Measurements from ENCODE around the gene MT1X. TPM values are rescaled to one million over a fixed set of nuclear protein-coding genes. Genes with fewer than 3 reads are reported as not detected.
"Not testable (repeated sequence)": the region's sequence is repeated elsewhere in the genome, so short reads cannot be mapped to it uniquely, and the experiment has no call there.

Gene MT1X
- polyA plus RNA-seq, 1 donor from 2014 or later, result 14.2 TPM

- Mint-ChIP-seq H3K27ac (no peak overlapping the region), H3K4me1 (peaks cover 7 to 10% (median 8%) of the 10 kb centered on the region in 3 donors), H3K9me3 (no peaks in the 10 kb centered on the region), H3K36me3 (no peaks in the 10 kb centered on the region), H3K4me3 (no peak overlapping the region), H3K27me3 (peaks cover 25% of the 10 kb centered on the region)
Observed at GRCh38 chr16:56645838-56646237, 36.4 kb upstream of the MT1X start.

GRCh38 chr16:56647641-56648431 lies 34.4 kb upstream of the MT1X start:
- Mint-ChIP-seq H3K4me3 (no peak overlapping the region), H3K27me3 (peaks cover 23% of the 10 kb centered on the region), H3K9me3 (no peaks in the 10 kb centered on the region), H3K27ac (peak overlapping the region in 1 of 3 donors; percentile 53), H3K4me1 (peaks cover 7 to 10% (median 9%) of the 10 kb centered on the region in 3 donors), H3K36me3 (no peaks in the 10 kb centered on the region)

- Mint-ChIP-seq H3K4me3 (no peak overlapping the region), H3K4me1 (peaks cover 4 to 11% (median 5%) of the 10 kb centered on the region in 3 donors), H3K36me3 (no peaks in the 10 kb centered on the region), H3K9me3 (no peaks in the 10 kb centered on the region), H3K27me3 (peaks cover 28% of the 10 kb centered on the region), H3K27ac (no peak overlapping the region)
Observed at GRCh38 chr16:56649271-56649670, 33.0 kb upstream of the MT1X start.

- H3K4me3 Mint-ChIP-seq, result no peak overlapping the region
- no peaks in the 10 kb centered on the region for H3K36me3 Mint-ChIP-seq
- no peaks in the 10 kb centered on the region for H3K9me3 Mint-ChIP-seq
- peaks cover 27% of the 10 kb centered on the region for H3K27me3 Mint-ChIP-seq
- peaks cover 4 to 11% (median 5%) of the 10 kb centered on the region in 3 donors for H3K4me1 Mint-ChIP-seq
- H3K27ac Mint-ChIP-seq, result no peak overlapping the region
Observed at GRCh38 chr16:56649820-56650219, 32.5 kb upstream of the MT1X start.

GRCh38 chr16:56651586-56651985 lies 30.7 kb upstream of the MT1X start, which contains the start of gene MT1B:
TSS of gene MT1B (plus strand) at chr16:56651886. CDS start at chr16:56651954, 68 bp downstream.
- H3K9me3 Mint-ChIP-seq, result no peaks in the 10 kb centered on the region
- H3K4me1 Mint-ChIP-seq, result peaks cover 5 to 11% (median 5%) of the 10 kb centered on the region in 3 donors
- H3K27me3 Mint-ChIP-seq, result peaks cover 16% of the 10 kb centered on the region
- no peaks in the 10 kb centered on the region for H3K36me3 Mint-ChIP-seq
- no peak within 1 kb of the TSS for H3K27ac Mint-ChIP-seq
- peak within 1 kb of the TSS in 1 of 4 donors; percentile 73 for H3K4me3 Mint-ChIP-seq

- no peaks in the 10 kb centered on the region for H3K36me3 Mint-ChIP-seq
- peaks cover 5 to 14% (median 5%) of the 10 kb centered on the region in 3 donors for H3K4me1 Mint-ChIP-seq
- no peaks in the 10 kb centered on the region for H3K9me3 Mint-ChIP-seq
- H3K27ac Mint-ChIP-seq, result no peak overlapping the region
- H3K27me3 Mint-ChIP-seq, result peaks cover 10% of the 10 kb centered on the region
- H3K4me3 Mint-ChIP-seq, result no peak overlapping the region
Observed at GRCh38 chr16:56652600-56652999, 29.7 kb upstream of the MT1X start.

GRCh38 chr16:56653218-56653617 lies 29.1 kb upstream of the MT1X start:
- Mint-ChIP-seq H3K4me1 (peaks cover 5 to 17% (median 9%) of the 10 kb centered on the region in 3 donors), H3K27me3 (peaks cover 8% of the 10 kb centered on the region), H3K27ac (peak overlapping the region in 1 of 3 donors; percentile 27), H3K36me3 (no peaks in the 10 kb centered on the region), H3K9me3 (no peaks in the 10 kb centered on the region), H3K4me3 (peak overlapping the region in 1 of 4 donors; percentile 59)

- Mint-ChIP-seq H3K27ac (peak within 1 kb of the TSS in 2 of 3 donors; percentile 59 to 73), H3K4me1 (peaks cover 5 to 24% (median 7%) of the 10 kb centered on the region in 3 donors), H3K27me3 (peaks cover 17% of the 10 kb centered on the region), H3K9me3 (no peaks in the 10 kb centered on the region), H3K4me3 (peak within 1 kb of the TSS; percentile 84 to 96 (median 92)), H3K36me3 (no peaks in the 10 kb centered on the region)
Observed at GRCh38 chr16:56657555-56658326, 24.5 kb upstream of the MT1X start, which contains the start of gene MT1F. TSS of gene MT1F (plus strand) at chr16:56657959. CDS start at chr16:56658059, 100 bp downstream.

GRCh38 chr16:56658327-56658875 lies 23.9 kb upstream of the MT1X start:
- Mint-ChIP-seq H3K4me1 (peaks cover 2 to 20% (median 7%) of the 10 kb centered on the region in 3 donors), H3K4me3 (peak overlapping the region; percentile 84 to 96 (median 92)), H3K36me3 (no peaks in the 10 kb centered on the region), H3K9me3 (no peaks in the 10 kb centered on the region), H3K27me3 (peaks cover 15% of the 10 kb centered on the region), H3K27ac (peak overlapping the region in 2 of 3 donors; percentile 59 to 73)

GRCh38 chr16:56662357-56663354 lies 19.6 kb upstream of the MT1X start:
- H3K36me3 Mint-ChIP-seq, result no peaks in the 10 kb centered on the region
- H3K27me3 Mint-ChIP-seq, result peaks cover 41% of the 10 kb centered on the region
- H3K27ac Mint-ChIP-seq, result no peak overlapping the region
- peaks cover 3 to 12% (median 8%) of the 10 kb centered on the region in 3 donors for H3K4me1 Mint-ChIP-seq
- peak overlapping the region in 3 of 4 donors; percentile 60 to 73 (median 60) for H3K4me3 Mint-ChIP-seq
- no peaks in the 10 kb centered on the region for H3K9me3 Mint-ChIP-seq

- H3K27me3 Mint-ChIP-seq, result peaks cover 53% of the 10 kb centered on the region
- H3K4me1 Mint-ChIP-seq, result peaks cover 3 to 15% (median 6%) of the 10 kb centered on the region in 3 donors
- no peak overlapping the region for H3K27ac Mint-ChIP-seq
- no peak overlapping the region for H3K4me3 Mint-ChIP-seq
- H3K9me3 Mint-ChIP-seq, result no peaks in the 10 kb centered on the region
- H3K36me3 Mint-ChIP-seq, result peaks cover 2% of the 10 kb centered on the region
Observed at GRCh38 chr16:56664506-56664905, 17.8 kb upstream of the MT1X start.

- H3K36me3 Mint-ChIP-seq, H3K27ac Mint-ChIP-seq, H3K9me3 Mint-ChIP-seq, H3K4me3 Mint-ChIP-seq: not testable (repeated sequence)
- Mint-ChIP-seq H3K27me3 (peaks cover 61% of the 10 kb centered on the region), H3K4me1 (peaks cover 3 to 17% (median 6%) of the 10 kb centered on the region in 3 donors)
Observed at GRCh38 chr16:56665286-56666261, 16.7 kb upstream of the MT1X start.

Data from IgD-negative memory B cell (primary cell).